ENCODE results near the gene LRRC75A. TPM values are rescaled to one million over a fixed set of nuclear protein-coding genes. Genes with fewer than 3 reads are reported as not detected.
A peak's percentile ranks its signal among the peaks of the same experiment; 100 is the strongest.

Gene LRRC75A
- total and polyA plus RNA-seq, 2 of the 8 experiments (the other 6 are each of a cell fraction or from before 2014, with no cell fraction given): 9.7 to 9.9 TPM

DNA sequence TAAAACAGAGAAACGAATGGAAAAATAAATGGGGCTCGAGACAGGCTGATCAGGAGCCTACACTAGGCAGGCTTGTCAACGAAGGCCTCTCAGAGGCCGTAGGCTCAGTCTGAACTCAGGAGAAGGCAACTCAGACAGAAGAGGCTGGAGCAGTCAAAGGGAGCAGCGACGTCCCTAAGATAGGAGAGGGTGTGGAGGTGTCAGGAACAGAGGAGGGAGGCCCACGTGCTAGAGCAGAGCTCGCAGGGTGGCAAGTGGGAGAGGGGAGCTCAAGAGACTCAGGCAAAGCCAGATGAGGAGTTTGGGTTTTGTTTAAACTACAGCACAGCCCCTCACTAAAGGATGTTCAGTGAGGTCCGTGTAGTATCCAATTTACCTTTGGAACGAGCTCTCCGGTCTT is 32.7 kb downstream of the LRRC75A start:
- Histone ChIP-seq H2BK20ac (ENCODE audit: low read length) (peak overlapping the region; percentile 80; the same call in 1 of the 2 replicates), H4K5ac (ENCODE audit: insufficient read length, low read depth, low read length) (no peak overlapping the region), H3K4me2 (ENCODE audit: insufficient read depth in 1 of 2, low read depth in 2 of 2, low read length in 2 of 2) (no peak overlapping the region), H4K8ac (ENCODE audit: extremely low read depth, insufficient read depth, low read length) (no peak overlapping the region), H3K14ac (ENCODE audit: insufficient read length) (no peak overlapping the region), H3K4me1 (replicated peaks in 1 of 4; ENCODE audit: control insufficient read depth in 3 of 4, insufficient read depth in 4 of 4, low read length in 3 of 4) (peaks cover 6 to 24% (median 12%) of the 10 kb centered on the region in 4 experiments), H3K9me3 (ENCODE audit: insufficient read depth in 2 of 2, low read depth in 1 of 2, low read length in 1 of 2) (no peaks in the 10 kb centered on the region), H3K9ac (replicated peaks in 1 of 4; ENCODE audit: extremely low read depth in 1 of 4, low read depth in 3 of 4, low read length in 3 of 4) (no peak overlapping the region), H3K4ac (replicated peaks; ENCODE audit: insufficient read length, low read depth, low read length) (no peak overlapping the region), H2BK120ac (replicated peaks; ENCODE audit: low read depth, low read length) (no peak overlapping the region), H3K18ac (ENCODE audit: extremely low read depth, low read length) (no peak overlapping the region), H3K4me3 (ENCODE audit: extremely low read depth in 1 of 4, insufficient read depth in 2 of 4, low read depth in 3 of 4, low read length in 4 of 4) (no peak overlapping the region), H3K79me2 (ENCODE audit: control insufficient read depth in 1 of 2, insufficient read depth in 2 of 2, low read length in 2 of 2) (no peaks in the 10 kb centered on the region), H3K36me3 (ENCODE audit: control insufficient read depth in 2 of 4, insufficient read depth in 4 of 4, low read length in 3 of 4) (no peaks in the 10 kb centered on the region; a peak in 2 of 8 replicates), H2AFZ (ENCODE audit: low read length) (no peak overlapping the region), H4K20me1 (replicated peaks in 1 of 2; ENCODE audit: control insufficient read depth in 1 of 2, insufficient read depth in 2 of 2, low read length in 2 of 2) (peaks cover 3 to 4% of the 10 kb centered on the region in 2 experiments), H3K79me1 (ENCODE audit: low read depth, low read length) (peaks cover 1% of the 10 kb centered on the region; the same call in 1 of the 2 replicates), H3K27me3 (replicated peaks in 1 of 4; ENCODE audit: control insufficient read depth in 3 of 4, extremely low read depth in 1 of 4, insufficient read depth in 3 of 4, low read length in 3 of 4) (no peaks in the 10 kb centered on the region), H3K27ac (ENCODE audit: low read depth, low read length) (no peak overlapping the region), H3K56ac (replicated peaks; ENCODE audit: insufficient read length, low read depth, low read length) (no peak overlapping the region), H2BK12ac (ENCODE audit: low read depth, low read length) (peak overlapping the region; percentile 75; the same call in 1 of the 2 replicates), H2BK5ac (ENCODE audit: low read depth, low read length) (no peak overlapping the region), H3K23ac (ENCODE audit: insufficient read length) (no peak overlapping the region), H4K91ac (replicated peaks; ENCODE audit: insufficient read length, low read length) (no peak overlapping the region), H2BK15ac (ENCODE audit: low read length) (peak overlapping the region; percentile 90), H3K23me2 (ENCODE audit: low read depth, low read length) (no peaks in the 10 kb centered on the region), H2AK5ac (ENCODE audit: low read depth, low read length) (0 out of 2 replicates have a peak overlapping the region, but pooled peaks have one; percentile 9)
- DNase-seq (ENCODE audit: low read depth in 1 of 2, low spot score in 2 of 2) (no peak), FAIRE-seq (no peak)
- 81% methylated on average over 11 of the region's 11 CpGs; no CpG with 5 or more reads in 1 of the 2 experiments for WGBS, 2 experiments (ENCODE audit: extremely low coverage in 1 of 2, insufficient coverage in 1 of 2, insufficient read length in 1 of 2, insufficient replicate concordance in 2 of 2, low coverage in 1 of 2, low lambda C conversion rate in 2 of 2, missing lambda C conversion rate in 1 of 2)
- ChIA-PET POLR2A (ENCODE audit: partially characterized antibody) (interaction anchor here (0.6 to 17.6 kb wide), 5 partner anchors 18 to 74 kb away, joined by 3 to 204 read pairs (median 4); no protein-coding TSS in a partner anchor), CTCF (ENCODE audit: partially characterized antibody) (interaction anchor here (0.8 to 36.9 kb wide), 6 partner anchors 8 to 62 kb away, joined by 3 to 941 read pairs (median 16); partner anchors contain the start of gene LRRC75A)
- TF ChIP-seq KDM4A (IDR thresholded peaks at IDR 0.05; ENCODE audit: low read depth, low read length, severe bottlenecking) (no peak), EGR1 (IDR thresholded peaks at IDR 0.05; ENCODE audit: borderline replicate concordance, low read depth, low read length) (no peak), JUND (IDR thresholded peaks at IDR 0.05; ENCODE audit: low read length) (no peak), CBX8 (IDR thresholded peaks at IDR 0.05; ENCODE audit: borderline replicate concordance, low read depth, low read length) (no peak), SIRT6 (IDR thresholded peaks at IDR 0.05; ENCODE audit: low read length) (no peak), BRCA1 (IDR thresholded peaks at IDR 0.05; ENCODE audit: low read depth, low read length) (no peak), TBP (IDR thresholded peaks at IDR 0.05; ENCODE audit: low read depth, low read length) (no peak), SIN3A (conservative IDR thresholded peaks at IDR 0.05 in 1 of 2, IDR thresholded peaks at IDR 0.05 in 1 of 2; ENCODE audit: low read depth in 1 of 2, low read length in 2 of 2) (no peak), SP1 (IDR thresholded peaks at IDR 0.05; ENCODE audit: low read depth, low read length) (no peak), HDAC2 (IDR thresholded peaks at IDR 0.05; ENCODE audit: borderline replicate concordance in 1 of 2, low read depth in 2 of 2, low read length in 2 of 2) (no peak), BCL11A (IDR thresholded peaks at IDR 0.05; ENCODE audit: low read depth in 2 of 2, low read length in 2 of 2) (no peak), ZNF274 (IDR thresholded peaks at IDR 0.05; ENCODE audit: borderline replicate concordance, extremely low read depth, low read length) (no peak), TAF7 (optimal IDR thresholded peaks at IDR 0.05; ENCODE audit: borderline replicate concordance, low read depth, low read length) (no peak), SP4 (IDR thresholded peaks at IDR 0.05; ENCODE audit: low read length) (no peak), SIX5 (IDR thresholded peaks at IDR 0.05; ENCODE audit: low read depth, low read length) (no peak)

All from H1 (cell line).